ENCODE results near the gene FBLN2. TPM values are rescaled to one million over a fixed set of nuclear protein-coding genes. Genes with fewer than 3 reads are reported as not detected.

Gene FBLN2
- total RNA-seq, 1 experiment from 2014 or later: 0.39 TPM

- Histone ChIP-seq H3K27me3 (ENCODE audit: insufficient read depth, low read length) (peaks cover 19% of the 10 kb centered on the region; the same call in 1 of the 2 replicates), H3K9me2 (ENCODE audit: insufficient read depth) (no peaks in the 10 kb centered on the region), H3K36me3 (ENCODE audit: control insufficient read depth in 1 of 2, insufficient read depth in 2 of 2, low read length in 2 of 2) (no peaks in the 10 kb centered on the region), H3K4me3 (replicated peaks in 1 of 2; ENCODE audit: low read depth in 1 of 2, low read length in 2 of 2) (no peak overlapping the region), H3K79me2 (ENCODE audit: insufficient read depth, low read length) (no peaks in the 10 kb centered on the region), H3K27ac (ENCODE audit: low read depth, low read length) (no peak overlapping the region), H3K9ac (ENCODE audit: low read length) (no peak overlapping the region), H3K9me3 (ENCODE audit: control insufficient read depth in 1 of 2, insufficient read depth in 1 of 2, low read depth in 1 of 2, low read length in 2 of 2) (no peaks in the 10 kb centered on the region), H3K4me2 (ENCODE audit: low read length) (no peak overlapping the region), H4K20me1 (ENCODE audit: insufficient read depth) (no peaks in the 10 kb centered on the region), H3K4me1 (ENCODE audit: control insufficient read depth in 1 of 2, insufficient read depth in 2 of 2, low read length in 2 of 2) (no peaks in the 10 kb centered on the region), H2AFZ (ENCODE audit: low read depth, low read length, poor library complexity, severe bottlenecking) (no peak overlapping the region)
- ChIA-PET CTCF (no interaction called here), RAD21 (ENCODE audit: low non-redundant PET in 1 of 2, low total read pairs in 2 of 2, uncharacterized antibody in 2 of 2, unreplicated experiment in 2 of 2) (no interaction called here), POLR2A (no interaction called here)
- DNase-seq (ENCODE audit: low read depth, low spot score): no peak
- ATAC-seq: no peak
- no TSS peak for BruUV-seq (replicated peaks)
- intact Hi-C loops (cut with micrococcal nuclease): no loop called here
- TF ChIP-seq CBX3 (IDR thresholded peaks at IDR 0.05; ENCODE audit: low read depth): no peak
- no peak for TF ChIP-seq FOSL1 (IDR thresholded peaks at IDR 0.05; ENCODE audit: low read depth)
- TF ChIP-seq ZNF274 (IDR thresholded peaks at IDR 0.05; ENCODE audit: low read depth, low read length): no peak
- TF ChIP-seq TCF7L2 (IDR thresholded peaks at IDR 0.05; ENCODE audit: borderline replicate concordance, extremely low read depth, insufficient read depth, insufficient read length): no peak
- no peak for TF ChIP-seq ELF1 (IDR thresholded peaks at IDR 0.05; ENCODE audit: borderline replicate concordance, low read depth)
- TF ChIP-seq RAD21 (IDR thresholded peaks at IDR 0.05; ENCODE audit: low read depth): no peak
- TF ChIP-seq MAX (IDR thresholded peaks at IDR 0.05): no peak
Measured at GRCh38 chr3:13684854-13685253, 135.9 kb downstream of the FBLN2 start.

GRCh38 chr3:13685721-13686120 is 136.8 kb downstream of the FBLN2 start:
- intact Hi-C loops (cut with micrococcal nuclease): no loop called here
- peaks cover 24% of the 10 kb centered on the region for H3K27me3 ChIP-seq (ENCODE audit: insufficient read depth, low read length)
- ATAC-seq (no peak), DNase-seq (ENCODE audit: low read depth, low spot score) (no peak)
- H3K4me3 ChIP-seq (replicated peaks in 1 of 2; ENCODE audit: low read depth in 1 of 2, low read length in 2 of 2): no peak overlapping the region
- H3K4me1 ChIP-seq (ENCODE audit: control insufficient read depth in 1 of 2, insufficient read depth in 2 of 2, low read length in 2 of 2): no peaks in the 10 kb centered on the region
- ChIA-PET POLR2A (no interaction called here), RAD21 (ENCODE audit: low non-redundant PET in 1 of 2, low total read pairs in 2 of 2, uncharacterized antibody in 2 of 2, unreplicated experiment in 2 of 2) (no interaction called here), CTCF (no interaction called here)
- no peaks in the 10 kb centered on the region for H3K36me3 ChIP-seq (ENCODE audit: control insufficient read depth in 1 of 2, insufficient read depth in 2 of 2, low read length in 2 of 2)
- no peaks in the 10 kb centered on the region for H3K9me2 ChIP-seq (ENCODE audit: insufficient read depth)
- H3K79me2 ChIP-seq (ENCODE audit: insufficient read depth, low read length): no peaks in the 10 kb centered on the region
- TF ChIP-seq ZNF274 (IDR thresholded peaks at IDR 0.05; ENCODE audit: low read depth, low read length): no peak
- no peak for TF ChIP-seq JUND (IDR thresholded peaks at IDR 0.05)
- no peak for TF ChIP-seq EZH2phosphoT487 (IDR thresholded peaks at IDR 0.05; ENCODE audit: borderline replicate concordance)
- TF ChIP-seq SRF (IDR thresholded peaks at IDR 0.05; ENCODE audit: low read depth): no peak
- TF ChIP-seq CBX3 (IDR thresholded peaks at IDR 0.05; ENCODE audit: low read depth): no peak
- TF ChIP-seq ATF3 (IDR thresholded peaks at IDR 0.05): no peak
- no peak for TF ChIP-seq MAX (IDR thresholded peaks at IDR 0.05)
- TF ChIP-seq FOSL1 (IDR thresholded peaks at IDR 0.05; ENCODE audit: low read depth): no peak
- TF ChIP-seq POLR2A (IDR thresholded peaks at IDR 0.05; ENCODE audit: borderline replicate concordance, extremely low read depth, insufficient read depth, insufficient read length): no peak
- no peak for TF ChIP-seq YY1 (IDR thresholded peaks at IDR 0.05; ENCODE audit: extremely low read depth, insufficient replicate concordance, low read depth, low read length)
- H2AFZ ChIP-seq (ENCODE audit: low read depth, low read length, poor library complexity, severe bottlenecking): no peak overlapping the region
- no TSS peak for BruUV-seq (replicated peaks)
- no peak overlapping the region for H3K4me2 ChIP-seq (ENCODE audit: low read length)
- no peak overlapping the region for H3K27ac ChIP-seq (ENCODE audit: low read depth, low read length)
- no peaks in the 10 kb centered on the region for H4K20me1 ChIP-seq (ENCODE audit: insufficient read depth)
- no peak overlapping the region for H3K9ac ChIP-seq (ENCODE audit: low read length)
- no peaks in the 10 kb centered on the region for H3K9me3 ChIP-seq (ENCODE audit: control insufficient read depth in 1 of 2, insufficient read depth in 1 of 2, low read depth in 1 of 2, low read length in 2 of 2)

Data from HCT116 (cell line).